SK-N-SH (cell line): ENCODE results near the gene GNL3. TPM values are rescaled to one million over a fixed set of nuclear protein-coding genes. Genes with fewer than 3 reads are reported as not detected.

Experiments used
- CTCF ChIA-PET: fragments of 300-600, 350-600 bp; formaldehyde crosslinking; extraction: SDS; loops from one replicate; lab custom pipeline; 2021; lab: Yijun Ruan, JAX
- POLR2A ChIA-PET: fragments of 350-600 bp; sonication (Branson Sonifier 250); formaldehyde crosslinking; extraction: SDS; loops from one replicate; lab custom pipeline; 2020; ENCODE audit warnings: antibody characterized with exemption, inconsistent platforms; lab: Yijun Ruan, JAX
- DNase-seq: peaks from one replicate; pipeline ENCODE4 v3.0.0; 2012
- H2AFZ ChIP-seq: fragments of 200-600 bp; sonication (generic); 2 replicates; pipeline ENCODE4 v1.8.1; 2016; ENCODE audit warnings: antibody characterized with exemption, mild to moderate bottlenecking, low read depth
- H3F3A ChIP-seq: fragments of 200-600 bp; sonication (generic); replicated peaks from 2 replicates; pipeline ENCODE3; 2016; ENCODE audit warnings: antibody characterized with exemption, mild to moderate bottlenecking; ENCODE audit not compliant: insufficient read depth
- H3K27ac ChIP-seq, 2 experiments: fragments of 200-500 bp in 1 of 2; fragments of 200-600 bp in 1 of 2; sonication (Bioruptor generic) in 1 of 2; sonication (generic), shearing (Covaris generic) in 1 of 2; 2 replicates each; pipeline versions ENCODE4 v1.5.1 to v1.6.1; 2014 to 2016; ENCODE audit warnings: low read depth in 2 of 2, inconsistent platforms in 1 of 2, low read length in 1 of 2, mild to moderate bottlenecking in 1 of 2, mixed read lengths in 1 of 2
- H3K27me3 ChIP-seq: fragments of 200-600 bp; sonication (generic), shearing (Covaris generic); 2 replicates; pipeline ENCODE4 v1.6.1; 2016; ENCODE audit warnings: mixed run types; ENCODE audit not compliant: insufficient read depth
- H3K36me3 ChIP-seq, 2 experiments: fragments of 200-500 bp in 1 of 2; fragments of 200-600 bp in 1 of 2; sonication (Bioruptor generic) in 1 of 2; sonication (generic) in 1 of 2; replicated peaks in 1 of 2; 2 replicates each; pipeline versions ENCODE3 to v1.5.1; 2014 to 2016; ENCODE audit warnings: low read length in 1 of 2, mild to moderate bottlenecking in 1 of 2; ENCODE audit not compliant: insufficient read depth in 2 of 2, control insufficient read depth in 1 of 2
- H3K4me1 ChIP-seq, 2 experiments: fragments of 200-500 bp in 1 of 2; fragments of 200-600 bp in 1 of 2; sonication (Bioruptor generic) in 1 of 2; sonication (generic), shearing (Covaris generic) in 1 of 2; 2 replicates each; pipeline versions ENCODE4 v1.5.1 to v1.6.1; 2014 to 2016; ENCODE audit warnings: low read depth in 1 of 2, low read length in 1 of 2, mixed run types in 1 of 2; ENCODE audit not compliant: insufficient read depth in 2 of 2, control insufficient read depth in 1 of 2
- H3K4me2 ChIP-seq: fragments of 200-600 bp; sonication (generic), shearing (Covaris generic); 2 replicates; pipeline ENCODE4 v1.6.1; 2017; ENCODE audit warnings: mixed run types
- H3K4me3 ChIP-seq, 2 experiments: fragments of 200-500 bp in 1 of 2; fragments of 200-600 bp in 1 of 2; sonication (Bioruptor generic) in 1 of 2; sonication (generic), shearing (Covaris generic) in 1 of 2; 2 replicates each; pipeline versions ENCODE4 v1.5.1 to v1.8.1; 2014 to 2016; ENCODE audit warnings: low read depth in 2 of 2, inconsistent platforms in 1 of 2, low read length in 1 of 2, mild to moderate bottlenecking in 1 of 2, mixed read lengths in 1 of 2, moderate library complexity in 1 of 2
- H3K79me2 ChIP-seq: fragments of 200-600 bp; sonication (generic); 2 replicates; pipeline ENCODE4 v1.8.1; 2017; ENCODE audit warnings: mild to moderate bottlenecking; ENCODE audit not compliant: insufficient read depth
- H3K9ac ChIP-seq: fragments of 200-600 bp; sonication (generic); 2 replicates; pipeline ENCODE4 v1.6.1; 2017; ENCODE audit warnings: mixed run types
- H3K9me2 ChIP-seq: fragments of 200-600 bp; sonication (generic); 2 replicates; pipeline ENCODE4 v1.6.1; 2017; ENCODE audit warnings: mixed run types
- H3K9me3 ChIP-seq: fragments of 200-600 bp; sonication (generic); 2 replicates; pipeline ENCODE4 v1.6.1; 2017; ENCODE audit warnings: mixed run types, mild to moderate bottlenecking, moderate library complexity
- H4K20me1 ChIP-seq: fragments of 200-600 bp; sonication (generic); 2 replicates; pipeline ENCODE4 v1.6.1; 2017; ENCODE audit warnings: mild to moderate bottlenecking, mixed run types; ENCODE audit not compliant: insufficient read depth
- FOSL2 ChIP-seq: IDR thresholded peaks from 2 replicates; pipeline ENCODE4 v1.4.0; 2012; ENCODE audit warnings: low read depth, mild to moderate bottlenecking, moderate library complexity, borderline replicate concordance
- JUND ChIP-seq: IDR thresholded peaks from 2 replicates; pipeline ENCODE4 v1.4.0; 2012
- MXI1 ChIP-seq: IDR thresholded peaks from 2 replicates; pipeline ENCODE4 v1.6.1; 2012; ENCODE audit warnings: mild to moderate bottlenecking, low read depth, low read length, improper control_type of control experiment
- NFIC ChIP-seq: IDR thresholded peaks from 2 replicates; pipeline ENCODE4 v1.4.0; 2012; ENCODE audit warnings: borderline replicate concordance
- POLR2AphosphoS5 ChIP-seq: IDR thresholded peaks from 2 replicates; pipeline ENCODE4 v1.6.1; 2012; ENCODE audit warnings: low read depth, low read length
- WGBS: methylation state at CpG from one replicate; pipeline ENCODE4 v1.1.6; 2017; ENCODE audit warnings: low lambda C conversion rate; 5-methylcytosine and 5-hydroxymethylcytosine counted together
- polyA plus RNA-seq, 3 experiments: library from polyadenylated mRNA; depleted of rRNA; stranded (reverse); fragments of >200 nt; gene quantifications; 2 replicates each; pipeline ENCODE4 v1.2.3, GENCODE V29; 2012
- TF ChIP-seq, protein P1 (sequence below): IDR thresholded peaks from 2 replicates; pipeline ENCODE4 v1.4.0; 2012; ENCODE audit warnings: low read depth, borderline replicate concordance
- TF ChIP-seq, protein P2 (sequence below): fragments of 150-350 bp; IDR thresholded peaks from 2 replicates; pipeline ENCODE4 v1.6.1; 2016; ENCODE audit warnings: mild to moderate bottlenecking, low read depth, low read length
- TF ChIP-seq, protein P3 (sequence below): IDR thresholded peaks from 2 replicates; pipeline ENCODE4; 2012
- TF ChIP-seq, protein P4 (sequence below): IDR thresholded peaks from 2 replicates; pipeline ENCODE4 v1.6.1; 2012; ENCODE audit warnings: mild to moderate bottlenecking, low read depth, low read length, moderate library complexity

Gene GNL3
- polyA plus RNA-seq, 1 of the 3 experiments (the other 2 are of a cell fraction): 55.0 TPM

DNA sequence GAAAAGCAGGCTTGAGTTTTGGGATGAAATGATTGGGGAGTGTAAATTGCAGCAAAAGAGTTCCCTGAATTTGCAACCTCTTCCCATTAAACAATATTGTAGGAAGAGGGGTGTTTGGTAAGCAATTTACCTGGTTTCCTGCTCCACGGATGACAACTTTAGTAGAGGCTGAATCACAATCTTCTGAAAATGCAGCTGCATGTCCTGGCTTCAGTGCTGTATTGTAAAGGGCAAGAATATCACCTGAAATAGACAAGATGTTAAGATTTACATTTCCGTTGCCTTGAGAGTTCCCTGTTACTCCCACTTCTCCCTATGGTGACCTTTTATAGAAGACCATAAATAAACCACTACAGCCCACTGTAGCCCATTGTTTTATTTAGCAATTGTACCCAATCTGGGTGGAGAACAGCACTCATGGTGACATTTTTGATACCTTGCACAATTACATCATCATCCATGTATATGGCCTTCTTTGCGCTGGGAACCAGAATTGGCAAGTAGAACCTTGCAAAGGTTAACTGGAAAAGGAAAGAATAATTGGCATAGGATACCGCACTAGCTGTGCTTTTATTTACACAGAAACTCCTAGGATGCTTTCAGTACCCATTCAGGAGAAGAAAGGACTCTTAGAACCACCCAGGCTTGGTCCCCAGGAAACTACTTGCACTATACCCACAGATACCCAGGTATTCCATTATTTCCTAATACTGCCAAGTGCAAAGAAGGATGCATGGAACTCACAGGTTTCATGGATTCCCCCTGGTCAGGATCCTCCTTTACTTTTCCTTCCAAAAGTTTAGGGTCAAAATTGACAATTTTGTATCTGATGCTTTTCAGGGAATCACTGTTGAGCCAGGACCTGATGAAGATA lies 10.2 kb downstream of the GNL3 start:
- no peaks in the 10 kb centered on the region for H3K27me3 ChIP-seq
- 96% methylated on average over 4 of the region's 4 CpGs for WGBS
- no peaks in the 10 kb centered on the region for H3K9me2 ChIP-seq
- no peaks in the 10 kb centered on the region; the same call in 1 of the 2 replicates for H4K20me1 ChIP-seq
- POLR2A ChIA-PET: interaction anchor here (1.5 kb wide), 1 partner anchor 7 kb away, joined by 5 read pairs; no protein-coding TSS in a partner anchor
- H3K36me3 ChIP-seq: peaks cover 70 to 78% of the 10 kb centered on the region in 2 experiments
- H3K4me2 ChIP-seq: no peak overlapping the region
- TF ChIP-seq, protein P1, sequence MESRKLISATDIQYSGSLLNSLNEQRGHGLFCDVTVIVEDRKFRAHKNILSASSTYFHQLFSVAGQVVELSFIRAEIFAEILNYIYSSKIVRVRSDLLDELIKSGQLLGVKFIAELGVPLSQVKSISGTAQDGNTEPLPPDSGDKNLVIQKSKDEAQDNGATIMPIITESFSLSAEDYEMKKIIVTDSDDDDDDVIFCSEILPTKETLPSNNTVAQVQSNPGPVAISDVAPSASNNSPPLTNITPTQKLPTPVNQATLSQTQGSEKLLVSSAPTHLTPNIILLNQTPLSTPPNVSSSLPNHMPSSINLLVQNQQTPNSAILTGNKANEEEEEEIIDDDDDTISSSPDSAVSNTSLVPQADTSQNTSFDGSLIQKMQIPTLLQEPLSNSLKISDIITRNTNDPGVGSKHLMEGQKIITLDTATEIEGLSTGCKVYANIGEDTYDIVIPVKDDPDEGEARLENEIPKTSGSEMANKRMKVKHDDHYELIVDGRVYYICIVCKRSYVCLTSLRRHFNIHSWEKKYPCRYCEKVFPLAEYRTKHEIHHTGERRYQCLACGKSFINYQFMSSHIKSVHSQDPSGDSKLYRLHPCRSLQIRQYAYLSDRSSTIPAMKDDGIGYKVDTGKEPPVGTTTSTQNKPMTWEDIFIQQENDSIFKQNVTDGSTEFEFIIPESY: no peak
- TF ChIP-seq, protein P2, sequence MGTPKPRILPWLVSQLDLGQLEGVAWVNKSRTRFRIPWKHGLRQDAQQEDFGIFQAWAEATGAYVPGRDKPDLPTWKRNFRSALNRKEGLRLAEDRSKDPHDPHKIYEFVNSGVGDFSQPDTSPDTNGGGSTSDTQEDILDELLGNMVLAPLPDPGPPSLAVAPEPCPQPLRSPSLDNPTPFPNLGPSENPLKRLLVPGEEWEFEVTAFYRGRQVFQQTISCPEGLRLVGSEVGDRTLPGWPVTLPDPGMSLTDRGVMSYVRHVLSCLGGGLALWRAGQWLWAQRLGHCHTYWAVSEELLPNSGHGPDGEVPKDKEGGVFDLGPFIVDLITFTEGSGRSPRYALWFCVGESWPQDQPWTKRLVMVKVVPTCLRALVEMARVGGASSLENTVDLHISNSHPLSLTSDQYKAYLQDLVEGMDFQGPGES: no peak
- peak; percentile 6; the same call in 1 of the 2 replicates for TF ChIP-seq POLR2AphosphoS5
- H3K27ac ChIP-seq: no peak overlapping the region
- H3K4me3 ChIP-seq: no peak overlapping the region
- H3K4me1 ChIP-seq: peaks cover 0 to 5% of the 10 kb centered on the region in 2 experiments; a peak in 1 of 4 replicates
- no peak overlapping the region for H3K9ac ChIP-seq
- H3K9me3 ChIP-seq: no peaks in the 10 kb centered on the region
- peaks cover 39% of the 10 kb centered on the region for H3K79me2 ChIP-seq
- H2AFZ ChIP-seq: no peak overlapping the region
- peaks cover 59% of the 10 kb centered on the region for H3F3A ChIP-seq
- CTCF ChIA-PET: no interaction called here
- DNase-seq: no peak

- 84% methylated on average over 2 of the region's 2 CpGs for WGBS
Measured at GRCh38 chr3:52696830-52697631, 11.2 kb downstream of the GNL3 start.

More at GRCh38 chr3:52696830-52697631, 11.2 kb downstream of the GNL3 start:
- Histone ChIP-seq H3K9me3 (no peaks in the 10 kb centered on the region), H3K27me3 (no peaks in the 10 kb centered on the region), H2AFZ (no peak overlapping the region), H4K20me1 (no peaks in the 10 kb centered on the region; the same call in 1 of the 2 replicates), H3K36me3 (peaks cover 60 to 70% of the 10 kb centered on the region in 2 experiments), H3K79me2 (peaks cover 40% of the 10 kb centered on the region), H3F3A (peaks cover 57% of the 10 kb centered on the region)
- DNase-seq: no peak
- CTCF ChIA-PET: interaction anchor here (1.6 kb wide), 1 partner anchor 10 kb away, joined by 5 read pairs; no protein-coding TSS in a partner anchor
- TF ChIP-seq, protein P3, sequence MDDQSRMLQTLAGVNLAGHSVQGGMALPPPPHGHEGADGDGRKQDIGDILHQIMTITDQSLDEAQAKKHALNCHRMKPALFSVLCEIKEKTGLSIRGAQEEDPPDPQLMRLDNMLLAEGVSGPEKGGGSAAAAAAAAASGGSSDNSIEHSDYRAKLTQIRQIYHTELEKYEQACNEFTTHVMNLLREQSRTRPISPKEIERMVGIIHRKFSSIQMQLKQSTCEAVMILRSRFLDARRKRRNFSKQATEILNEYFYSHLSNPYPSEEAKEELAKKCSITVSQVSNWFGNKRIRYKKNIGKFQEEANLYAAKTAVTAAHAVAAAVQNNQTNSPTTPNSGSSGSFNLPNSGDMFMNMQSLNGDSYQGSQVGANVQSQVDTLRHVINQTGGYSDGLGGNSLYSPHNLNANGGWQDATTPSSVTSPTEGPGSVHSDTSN: no peak
- TF ChIP-seq NFIC (no peak), MXI1 (no peak), FOSL2 (no peak), JUND (no peak)
- TF ChIP-seq, protein P4, sequence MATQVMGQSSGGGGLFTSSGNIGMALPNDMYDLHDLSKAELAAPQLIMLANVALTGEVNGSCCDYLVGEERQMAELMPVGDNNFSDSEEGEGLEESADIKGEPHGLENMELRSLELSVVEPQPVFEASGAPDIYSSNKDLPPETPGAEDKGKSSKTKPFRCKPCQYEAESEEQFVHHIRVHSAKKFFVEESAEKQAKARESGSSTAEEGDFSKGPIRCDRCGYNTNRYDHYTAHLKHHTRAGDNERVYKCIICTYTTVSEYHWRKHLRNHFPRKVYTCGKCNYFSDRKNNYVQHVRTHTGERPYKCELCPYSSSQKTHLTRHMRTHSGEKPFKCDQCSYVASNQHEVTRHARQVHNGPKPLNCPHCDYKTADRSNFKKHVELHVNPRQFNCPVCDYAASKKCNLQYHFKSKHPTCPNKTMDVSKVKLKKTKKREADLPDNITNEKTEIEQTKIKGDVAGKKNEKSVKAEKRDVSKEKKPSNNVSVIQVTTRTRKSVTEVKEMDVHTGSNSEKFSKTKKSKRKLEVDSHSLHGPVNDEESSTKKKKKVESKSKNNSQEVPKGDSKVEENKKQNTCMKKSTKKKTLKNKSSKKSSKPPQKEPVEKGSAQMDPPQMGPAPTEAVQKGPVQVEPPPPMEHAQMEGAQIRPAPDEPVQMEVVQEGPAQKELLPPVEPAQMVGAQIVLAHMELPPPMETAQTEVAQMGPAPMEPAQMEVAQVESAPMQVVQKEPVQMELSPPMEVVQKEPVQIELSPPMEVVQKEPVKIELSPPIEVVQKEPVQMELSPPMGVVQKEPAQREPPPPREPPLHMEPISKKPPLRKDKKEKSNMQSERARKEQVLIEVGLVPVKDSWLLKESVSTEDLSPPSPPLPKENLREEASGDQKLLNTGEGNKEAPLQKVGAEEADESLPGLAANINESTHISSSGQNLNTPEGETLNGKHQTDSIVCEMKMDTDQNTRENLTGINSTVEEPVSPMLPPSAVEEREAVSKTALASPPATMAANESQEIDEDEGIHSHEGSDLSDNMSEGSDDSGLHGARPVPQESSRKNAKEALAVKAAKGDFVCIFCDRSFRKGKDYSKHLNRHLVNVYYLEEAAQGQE: no peak
- TF ChIP-seq, all 33 proteins: peak for 0
- POLR2A ChIA-PET: interaction anchor here (1.5 kb wide), 1 partner anchor 8 kb away, joined by 5 read pairs; no protein-coding TSS in a partner anchor
- Histone ChIP-seq H3K9me2 (no peaks in the 10 kb centered on the region), H3K9ac (no peak overlapping the region), H3K27ac (peak overlapping the region in 1 of 2 experiments; percentile 16; a peak in 2 of 4 replicates), H3K4me1 (peaks cover 0 to 5% of the 10 kb centered on the region in 2 experiments; a peak in 1 of 4 replicates), H3K4me3 (no peak overlapping the region), H3K4me2 (no peak overlapping the region)
